GM18508 (cell line): ENCODE measurements around the gene TAF11L7.
"Not testable (repeated sequence)": the region's sequence is repeated elsewhere in the genome, so short reads cannot be mapped to it uniquely, and the experiment has no call there.

Experiments used
- ATAC-seq: cut with Tn5 transposase; IDR thresholded peaks from one replicate; pipeline ENCODE4 v1.9.1; 2021; ENCODE audit warnings: moderate number of reproducible peaks; ENCODE audit not compliant: insufficient read depth, unreplicated experiment

The TAF11L7 gene

DNA sequence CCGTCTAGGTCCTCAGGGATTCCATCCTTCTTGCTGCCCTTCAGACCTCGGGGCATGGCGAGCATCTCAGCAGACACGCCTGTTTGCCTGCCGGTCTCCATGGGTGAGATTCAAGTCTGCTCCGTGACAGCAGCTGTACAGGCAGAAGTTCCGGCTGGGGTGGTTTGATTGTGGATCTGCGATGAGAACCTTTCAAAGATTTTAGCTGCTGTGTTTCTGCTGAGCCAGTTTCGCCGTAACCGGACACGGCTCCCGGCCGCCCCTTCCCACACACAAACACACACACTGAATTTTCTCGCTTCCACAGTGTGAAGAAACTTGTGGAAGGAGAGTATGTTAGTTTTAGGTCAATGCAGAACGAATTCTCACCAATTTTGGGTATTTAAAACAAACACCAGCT, at the start of gene TAF11L7:
Gene TAF11L7 (minus strand): TSS at position 101 of the 400 bp plus-strand sequence.
- ATAC-seq: not testable (repeated sequence)

DNA sequence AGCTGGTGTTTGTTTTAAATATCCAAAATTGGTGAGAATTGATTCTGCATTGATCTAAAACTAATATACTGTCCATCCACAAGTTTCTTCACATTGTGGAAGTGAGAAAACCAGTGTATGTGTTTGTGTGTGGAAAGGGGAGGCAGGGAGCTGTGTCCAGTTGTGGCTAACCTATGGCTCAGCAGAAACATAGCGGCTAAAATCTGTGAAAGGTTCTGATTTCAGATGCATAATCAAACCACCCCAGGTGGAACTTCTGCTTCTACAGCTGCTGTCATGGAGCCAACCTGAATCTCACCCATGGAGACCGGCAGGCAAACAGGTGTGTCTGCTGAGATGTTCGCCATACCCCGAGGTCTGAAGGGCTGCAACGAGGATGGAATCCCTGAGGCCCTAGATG, 48.6 kb upstream of the TAF11L7 start, which contains the start of gene TAF11L14:
Gene TAF11L14 (plus strand): TSS at position 301 of the 400 bp plus-strand sequence.
- ATAC-seq: no peak

DNA sequence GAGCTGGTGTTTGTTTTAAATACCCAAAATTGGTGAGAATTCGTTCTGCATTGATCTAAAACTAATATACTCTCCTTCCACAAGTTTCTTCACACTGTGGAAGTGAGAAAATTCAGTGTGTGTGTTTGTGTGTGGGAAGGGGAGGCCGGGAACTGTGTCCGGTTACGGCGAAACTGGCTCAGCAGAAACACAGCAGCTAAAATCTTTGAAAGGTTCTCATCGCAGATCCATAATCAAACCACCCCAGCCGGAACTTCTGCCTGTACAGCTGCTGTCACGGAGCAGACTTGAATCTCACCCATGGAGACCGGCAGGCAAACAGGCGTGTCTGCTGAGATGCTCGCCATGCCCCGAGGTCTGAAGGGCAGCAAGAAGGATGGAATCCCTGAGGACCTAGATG, 46.2 kb upstream of the TAF11L7 start, which contains the start of gene TAF11L13:
Gene TAF11L13 (plus strand): TSS at position 301 of the 400 bp plus-strand sequence.
- not testable (repeated sequence) for ATAC-seq

DNA sequence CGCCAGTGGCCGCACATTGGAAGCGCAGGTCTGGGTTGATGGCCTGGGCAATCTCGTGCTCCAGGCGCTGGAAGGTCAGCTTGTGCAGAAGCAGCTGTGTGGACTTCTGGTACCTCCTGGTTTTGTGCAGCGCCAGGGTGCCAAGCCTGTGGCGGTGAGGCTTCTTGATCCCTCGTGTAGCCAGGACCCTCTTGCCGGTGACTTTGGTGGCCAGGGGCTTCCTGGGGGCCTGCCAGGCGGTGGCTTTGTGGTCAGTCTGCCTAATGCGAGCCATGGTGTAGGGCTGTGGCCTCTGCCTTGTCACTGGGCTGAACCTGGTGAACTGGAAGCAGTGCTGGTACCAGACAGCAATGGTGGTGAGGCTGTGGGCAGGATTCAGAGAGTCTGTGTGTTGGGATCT, 40.1 kb upstream of the TAF11L7 start:
- no peak for ATAC-seq

DNA sequence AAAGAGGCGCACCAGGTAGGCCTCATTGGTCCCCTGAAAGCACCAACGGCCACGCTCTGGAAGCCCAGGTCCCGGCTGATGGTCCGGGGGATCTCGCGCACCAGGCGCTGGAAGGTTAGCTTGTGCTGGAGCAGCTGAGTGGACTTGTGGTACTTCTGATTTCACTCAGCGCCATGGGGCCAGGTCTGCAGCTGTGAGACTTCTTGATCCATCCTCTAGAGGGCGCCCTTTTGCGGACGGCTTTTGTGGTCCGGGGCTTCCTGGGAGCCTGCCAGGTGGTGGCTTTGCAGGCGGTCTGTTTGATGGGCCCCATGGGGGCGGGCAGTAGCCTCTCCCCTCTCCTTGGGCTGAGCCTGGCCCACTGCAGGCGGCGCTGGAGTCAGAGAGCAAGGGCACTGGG, 35.1 kb upstream of the TAF11L7 start:
- no peak for ATAC-seq

DNA sequence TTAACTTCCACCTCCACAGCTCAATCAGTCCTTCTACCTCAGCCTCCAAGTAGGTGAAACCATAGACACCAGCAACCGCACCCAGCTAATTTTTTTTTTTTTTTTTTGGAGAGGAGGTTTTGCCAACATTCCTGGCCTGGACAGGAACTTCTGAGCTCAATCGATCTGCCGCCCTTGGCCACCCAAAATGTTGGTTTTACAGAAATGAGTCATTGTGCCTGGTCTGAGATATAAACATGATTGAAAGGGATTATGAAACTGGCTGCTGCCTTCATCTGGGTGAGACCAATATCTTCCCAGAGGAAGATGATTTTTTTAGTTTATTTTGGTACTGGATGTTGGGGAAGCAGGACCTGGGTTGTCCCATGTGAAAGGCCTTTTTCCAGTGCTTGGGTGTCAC, 33.8 kb upstream of the TAF11L7 start:
- no peak for ATAC-seq

DNA sequence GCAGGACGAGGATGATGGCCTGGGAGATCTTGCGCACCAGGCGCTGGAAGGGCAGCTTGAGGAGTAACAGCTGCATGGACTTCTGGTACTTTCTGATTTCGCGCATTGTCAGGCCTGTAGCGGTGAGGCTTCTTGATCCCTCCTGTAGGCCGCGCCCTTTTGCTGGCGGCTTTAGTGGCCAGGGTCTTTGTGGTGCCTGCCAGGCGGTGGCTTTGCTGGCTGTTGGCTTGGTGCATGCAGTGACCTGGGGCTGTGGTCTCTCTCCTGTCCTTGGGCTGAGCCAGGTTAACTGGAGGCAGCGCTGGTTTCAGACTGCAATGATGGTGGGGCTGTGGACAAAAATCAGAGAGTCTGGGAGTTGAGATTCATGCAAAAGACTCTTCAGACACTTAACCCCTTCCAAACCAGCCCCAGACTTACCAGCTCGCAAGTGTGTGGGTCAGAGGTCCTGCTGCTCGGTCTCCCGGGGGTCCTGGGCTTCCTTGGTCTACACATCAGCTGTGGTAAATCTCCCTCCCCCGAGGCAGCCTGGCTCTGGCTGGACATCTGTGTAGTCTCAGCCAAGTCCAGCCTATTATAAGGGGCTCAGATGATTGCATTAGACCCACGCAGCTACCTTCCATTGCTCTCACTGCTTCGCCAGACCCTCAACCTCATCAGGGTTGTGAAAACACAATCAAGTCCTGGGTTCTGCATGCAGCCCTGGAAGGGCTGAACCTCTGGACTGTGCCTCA, 29.5 kb upstream of the TAF11L7 start:
- no peak for ATAC-seq

DNA sequence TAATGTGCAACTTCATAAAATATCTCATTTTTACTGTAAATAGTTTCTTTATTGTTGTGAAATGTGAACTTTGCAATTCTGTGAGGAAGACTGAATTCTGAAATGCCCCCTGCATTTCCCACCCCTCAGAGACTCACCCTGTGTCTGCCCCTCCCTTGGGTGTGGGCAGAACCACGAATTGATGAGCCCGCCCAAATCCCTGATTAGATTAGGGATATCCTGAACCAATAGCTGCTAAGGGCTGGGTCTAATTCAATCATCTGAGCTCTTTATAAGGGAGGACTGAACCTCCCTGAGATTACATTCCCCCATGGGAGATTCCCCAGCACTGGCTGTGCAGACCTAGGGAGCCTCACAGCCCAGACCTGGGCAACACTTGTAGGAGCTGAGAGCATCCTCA, 24.5 kb upstream of the TAF11L7 start, which contains the start of gene TAF11L12:
Gene TAF11L12 (plus strand): TSS at position 301 of the 400 bp plus-strand sequence.
- ATAC-seq: not testable (repeated sequence)

DNA sequence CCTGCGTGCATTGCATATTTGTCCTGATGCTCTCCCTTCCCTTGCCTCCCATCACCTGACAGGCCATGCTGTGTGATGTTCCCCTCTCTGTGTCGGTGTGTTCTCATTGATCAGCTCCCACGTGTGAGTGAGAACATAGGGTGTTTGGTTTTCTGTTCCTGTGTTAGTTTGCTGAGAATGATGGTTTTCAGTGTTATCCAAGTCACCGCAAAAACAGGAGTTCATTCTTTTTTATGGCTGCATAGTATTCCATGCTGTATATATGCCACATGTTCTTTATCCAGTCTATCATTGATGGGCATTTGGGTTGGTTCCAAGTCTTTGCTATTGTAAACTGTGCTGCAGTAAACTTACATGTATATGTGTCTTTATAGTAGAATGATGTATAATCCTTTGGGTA, 21.9 kb upstream of the TAF11L7 start:
- ATAC-seq: not testable (repeated sequence)

DNA sequence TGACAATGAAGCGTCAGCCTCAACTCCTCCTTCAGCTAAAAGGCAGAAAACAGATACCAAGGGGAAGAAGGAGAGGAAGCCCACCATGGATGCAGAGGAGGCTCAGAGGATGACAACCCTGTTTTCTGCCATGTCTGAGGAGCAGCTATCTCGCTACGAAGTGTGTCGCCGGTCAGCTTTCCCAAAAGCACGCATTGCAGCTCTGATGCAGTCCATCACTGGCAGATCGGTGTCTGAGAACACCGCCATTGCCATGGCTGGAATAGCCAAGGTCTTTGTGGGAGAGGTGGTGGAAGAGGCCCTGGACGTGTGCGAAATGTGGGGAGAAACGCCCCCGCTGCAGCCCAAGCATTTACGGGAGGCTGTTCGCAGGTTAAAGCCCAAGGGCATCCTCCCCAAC, 19.4 kb upstream of the TAF11L7 start:
- no peak for ATAC-seq

DNA sequence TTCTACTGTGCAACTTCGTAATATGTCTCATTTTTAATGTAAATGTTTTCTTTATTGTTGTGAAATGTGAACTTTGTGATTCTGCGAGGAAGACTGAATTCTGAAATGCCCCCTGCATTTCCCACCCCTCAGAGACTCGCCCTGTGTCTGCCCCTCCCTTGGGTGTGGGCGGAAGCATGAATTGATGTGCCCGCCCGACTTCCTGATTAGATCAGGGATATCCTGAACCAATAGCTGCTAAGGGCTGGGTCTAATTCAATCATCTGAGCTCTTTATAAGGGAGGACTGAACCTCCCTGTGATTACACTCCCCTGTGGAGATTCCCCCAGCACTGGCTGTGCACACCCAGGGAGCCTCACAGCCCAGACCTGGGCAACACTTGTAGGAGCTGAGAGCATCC, 18.3 kb upstream of the TAF11L7 start, which contains the start of gene TAF11L11:
Gene TAF11L11 (plus strand): TSS at position 304 of the 400 bp plus-strand sequence.
- not testable (repeated sequence) for ATAC-seq

DNA sequence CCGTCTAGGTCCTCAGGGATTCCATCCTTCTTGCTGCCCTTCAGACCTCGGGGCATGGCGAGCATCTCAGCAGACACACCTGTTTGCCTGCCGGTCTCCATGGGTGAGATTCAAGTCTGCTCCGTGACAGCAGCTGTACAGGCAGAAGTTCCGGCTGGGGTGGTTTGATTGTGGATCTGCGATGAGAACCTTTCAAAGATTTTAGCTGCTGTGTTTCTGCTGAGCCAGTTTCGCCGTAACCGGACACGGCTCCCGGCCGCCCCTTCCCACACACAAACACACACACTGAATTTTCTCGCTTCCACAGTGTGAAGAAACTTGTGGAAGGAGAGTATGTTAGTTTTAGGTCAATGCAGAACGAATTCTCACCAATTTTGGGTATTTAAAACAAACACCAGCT, 12.2 kb upstream of the TAF11L7 start, which contains the start of gene TAF11L10:
Gene TAF11L10 (minus strand): TSS at position 101 of the 400 bp plus-strand sequence.
- ATAC-seq: not testable (repeated sequence)

DNA sequence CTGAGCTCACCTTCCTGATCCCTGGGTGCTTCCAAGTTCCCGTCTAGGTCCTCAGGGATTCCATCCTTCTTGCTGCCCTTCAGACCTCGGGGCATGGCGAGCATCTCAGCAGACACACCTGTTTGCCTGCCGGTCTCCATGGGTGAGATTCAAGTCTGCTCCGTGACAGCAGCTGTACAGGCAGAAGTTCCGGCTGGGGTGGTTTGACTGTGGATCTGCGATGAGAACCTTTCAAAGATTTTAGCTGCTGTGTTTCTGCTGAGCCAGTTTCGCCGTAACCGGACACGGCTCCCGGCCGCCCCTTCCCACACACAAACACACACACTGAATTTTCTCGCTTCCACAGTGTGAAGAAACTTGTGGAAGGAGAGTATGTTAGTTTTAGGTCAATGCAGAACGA, 8.7 kb upstream of the TAF11L7 start, which contains the start of gene TAF11L9:
Gene TAF11L9 (minus strand): TSS at position 140 of the 400 bp plus-strand sequence.
- ATAC-seq: not testable (repeated sequence)

DNA sequence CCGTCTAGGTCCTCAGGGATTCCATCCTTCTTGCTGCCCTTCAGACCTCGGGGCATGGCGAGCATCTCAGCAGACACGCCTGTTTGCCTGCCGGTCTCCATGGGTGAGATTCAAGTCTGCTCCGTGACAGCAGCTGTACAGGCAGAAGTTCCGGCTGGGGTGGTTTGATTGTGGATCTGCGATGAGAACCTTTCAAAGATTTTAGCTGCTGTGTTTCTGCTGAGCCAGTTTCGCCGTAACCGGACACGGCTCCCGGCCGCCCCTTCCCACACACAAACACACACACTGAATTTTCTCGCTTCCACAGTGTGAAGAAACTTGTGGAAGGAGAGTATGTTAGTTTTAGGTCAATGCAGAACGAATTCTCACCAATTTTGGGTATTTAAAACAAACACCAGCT, 5.3 kb upstream of the TAF11L7 start, which contains the start of gene TAF11L8:
Gene TAF11L8 (minus strand): TSS at position 101 of the 400 bp plus-strand sequence.
- ATAC-seq: not testable (repeated sequence)
